ENCODE data around the gene GRIK5. TPM values are rescaled to one million over a fixed set of nuclear protein-coding genes. Genes with fewer than 3 reads are reported as not detected.

GRIK5 gene
- total and polyA plus RNA-seq, 4 donors: 0.09 to 0.42 (median 0.17) TPM; not detected in 1

DNA sequence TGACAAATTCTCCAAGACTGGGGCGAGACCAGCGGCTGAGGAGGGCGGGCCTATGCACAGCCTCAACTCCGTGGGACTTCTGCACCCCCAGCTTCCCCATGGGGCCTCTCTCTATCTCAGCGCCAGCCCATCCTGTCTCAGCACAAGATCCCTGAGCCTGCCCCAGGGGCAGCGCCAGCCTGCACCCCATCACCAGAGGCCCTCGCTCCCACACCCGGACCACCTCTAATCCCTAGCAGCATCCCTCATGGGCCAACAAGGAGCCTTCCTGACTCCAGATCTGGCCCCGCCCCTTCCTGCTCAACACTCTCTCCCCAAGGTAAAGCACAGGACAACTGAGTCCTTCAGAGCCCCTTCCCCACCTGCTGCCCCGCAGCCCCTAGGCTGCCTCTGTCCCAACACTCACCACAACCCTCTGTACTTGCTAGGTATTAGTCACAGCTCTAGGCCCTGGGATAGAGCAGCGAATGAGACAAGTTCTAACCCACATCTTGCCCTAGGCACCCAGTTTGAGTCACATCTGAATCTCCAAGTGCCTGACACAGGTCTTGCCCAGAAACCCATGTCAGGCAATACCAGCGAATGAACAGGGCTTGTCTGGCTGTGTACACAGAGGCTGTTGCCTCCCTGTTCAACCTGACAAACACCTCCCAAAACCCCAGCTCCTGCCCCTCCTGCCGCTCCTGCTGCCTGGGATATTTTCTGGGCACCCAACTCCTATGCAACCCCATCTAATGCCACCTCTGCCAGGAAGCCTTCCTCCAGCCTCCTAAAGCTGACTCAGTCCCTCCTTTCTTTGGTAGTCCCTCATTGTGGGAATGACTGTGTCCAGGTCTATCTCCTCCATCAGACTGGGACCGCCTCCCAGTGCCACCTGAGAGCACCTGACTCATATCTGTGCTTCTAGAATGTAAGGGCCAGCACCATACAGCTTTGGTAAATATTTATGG, 18.6 kb downstream of the GRIK5 start (continued):
- TF ChIP-seq, protein P1, sequence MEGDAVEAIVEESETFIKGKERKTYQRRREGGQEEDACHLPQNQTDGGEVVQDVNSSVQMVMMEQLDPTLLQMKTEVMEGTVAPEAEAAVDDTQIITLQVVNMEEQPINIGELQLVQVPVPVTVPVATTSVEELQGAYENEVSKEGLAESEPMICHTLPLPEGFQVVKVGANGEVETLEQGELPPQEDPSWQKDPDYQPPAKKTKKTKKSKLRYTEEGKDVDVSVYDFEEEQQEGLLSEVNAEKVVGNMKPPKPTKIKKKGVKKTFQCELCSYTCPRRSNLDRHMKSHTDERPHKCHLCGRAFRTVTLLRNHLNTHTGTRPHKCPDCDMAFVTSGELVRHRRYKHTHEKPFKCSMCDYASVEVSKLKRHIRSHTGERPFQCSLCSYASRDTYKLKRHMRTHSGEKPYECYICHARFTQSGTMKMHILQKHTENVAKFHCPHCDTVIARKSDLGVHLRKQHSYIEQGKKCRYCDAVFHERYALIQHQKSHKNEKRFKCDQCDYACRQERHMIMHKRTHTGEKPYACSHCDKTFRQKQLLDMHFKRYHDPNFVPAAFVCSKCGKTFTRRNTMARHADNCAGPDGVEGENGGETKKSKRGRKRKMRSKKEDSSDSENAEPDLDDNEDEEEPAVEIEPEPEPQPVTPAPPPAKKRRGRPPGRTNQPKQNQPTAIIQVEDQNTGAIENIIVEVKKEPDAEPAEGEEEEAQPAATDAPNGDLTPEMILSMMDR (IDR thresholded peaks at IDR 0.05; ENCODE audit: low read depth, low read length, missing input control): no peak
- TF ChIP-seq TAF1 (conservative IDR thresholded peaks at IDR 0.05): no peak
- no peak for TF ChIP-seq SP1 (IDR thresholded peaks at IDR 0.05)
- no peak for TF ChIP-seq HNF4G (IDR thresholded peaks at IDR 0.05)
- TF ChIP-seq YY1 (IDR thresholded peaks at IDR 0.05): no peak
- TF ChIP-seq, protein P2, sequence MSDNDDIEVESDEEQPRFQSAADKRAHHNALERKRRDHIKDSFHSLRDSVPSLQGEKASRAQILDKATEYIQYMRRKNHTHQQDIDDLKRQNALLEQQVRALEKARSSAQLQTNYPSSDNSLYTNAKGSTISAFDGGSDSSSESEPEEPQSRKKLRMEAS (IDR thresholded peaks at IDR 0.05): no peak

DNA sequence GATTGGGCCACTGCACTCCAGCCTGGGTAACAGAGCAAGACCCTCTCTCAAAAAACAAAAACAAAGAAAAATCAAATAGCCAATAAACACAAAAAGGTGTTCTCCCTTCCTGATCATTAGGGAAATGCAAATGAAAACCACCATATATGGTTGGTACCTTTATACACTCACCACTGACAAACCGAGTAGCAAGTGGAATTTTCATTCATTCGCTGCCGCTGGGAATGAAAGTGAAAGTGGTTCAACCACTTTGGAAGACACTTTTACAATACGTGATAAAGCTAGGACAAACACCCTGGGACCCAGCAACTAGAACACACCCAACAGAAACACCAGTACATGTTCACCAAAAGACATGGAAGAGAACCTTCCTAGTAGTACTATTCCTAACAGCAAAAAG, 21.0 kb downstream of the GRIK5 start:
- Histone ChIP-seq H3K4me3 (ENCODE audit: low read depth in 1 of 3, low read length in 3 of 3) (peak overlapping the region; percentile 18 to 31 (median 28)), H3K27ac (ENCODE audit: low read depth in 1 of 2, low read length in 2 of 2) (no peak overlapping the region), H3K27me3 (ENCODE audit: control insufficient read depth in 4 of 4, insufficient read depth in 4 of 4, low read length in 3 of 4) (no peaks in the 10 kb centered on the region), H3K4me1 (ENCODE audit: control insufficient read depth in 4 of 4, insufficient read depth in 4 of 4, low read length in 3 of 4) (peaks cover 0 to 7% (median 2%) of the 10 kb centered on the region in 4 donors), H3K9me3 (ENCODE audit: control insufficient read depth in 4 of 4, low read length in 3 of 4) (no peaks in the 10 kb centered on the region), H3K9ac (ENCODE audit: low read depth in 1 of 2, low read length in 2 of 2) (no peak overlapping the region), H3K36me3 (ENCODE audit: control insufficient read depth in 4 of 4, insufficient read depth in 3 of 4, low read depth in 1 of 4, low read length in 3 of 4) (no peaks in the 10 kb centered on the region)
- no peak for TF ChIP-seq FOXA2 (IDR thresholded peaks at IDR 0.05)
- no peak for TF ChIP-seq GABPA (IDR thresholded peaks at IDR 0.05 in 1 of 2, conservative IDR thresholded peaks at IDR 0.05 in 1 of 2)
- no peak for TF ChIP-seq RXRA (IDR thresholded peaks at IDR 0.05)
- TF ChIP-seq, protein P3, sequence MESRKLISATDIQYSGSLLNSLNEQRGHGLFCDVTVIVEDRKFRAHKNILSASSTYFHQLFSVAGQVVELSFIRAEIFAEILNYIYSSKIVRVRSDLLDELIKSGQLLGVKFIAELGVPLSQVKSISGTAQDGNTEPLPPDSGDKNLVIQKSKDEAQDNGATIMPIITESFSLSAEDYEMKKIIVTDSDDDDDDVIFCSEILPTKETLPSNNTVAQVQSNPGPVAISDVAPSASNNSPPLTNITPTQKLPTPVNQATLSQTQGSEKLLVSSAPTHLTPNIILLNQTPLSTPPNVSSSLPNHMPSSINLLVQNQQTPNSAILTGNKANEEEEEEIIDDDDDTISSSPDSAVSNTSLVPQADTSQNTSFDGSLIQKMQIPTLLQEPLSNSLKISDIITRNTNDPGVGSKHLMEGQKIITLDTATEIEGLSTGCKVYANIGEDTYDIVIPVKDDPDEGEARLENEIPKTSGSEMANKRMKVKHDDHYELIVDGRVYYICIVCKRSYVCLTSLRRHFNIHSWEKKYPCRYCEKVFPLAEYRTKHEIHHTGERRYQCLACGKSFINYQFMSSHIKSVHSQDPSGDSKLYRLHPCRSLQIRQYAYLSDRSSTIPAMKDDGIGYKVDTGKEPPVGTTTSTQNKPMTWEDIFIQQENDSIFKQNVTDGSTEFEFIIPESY (IDR thresholded peaks at IDR 0.05): no peak
- no peak for TF ChIP-seq HNF4G (IDR thresholded peaks at IDR 0.05)
- TF ChIP-seq SP1 (IDR thresholded peaks at IDR 0.05): no peak
- no peak for TF ChIP-seq HNF4A (conservative IDR thresholded peaks at IDR 0.05)
- no peak for DNase-seq (ENCODE audit: low spot score)
- WGBS: 36% methylated on average over 4 of the region's 4 CpGs

DNA sequence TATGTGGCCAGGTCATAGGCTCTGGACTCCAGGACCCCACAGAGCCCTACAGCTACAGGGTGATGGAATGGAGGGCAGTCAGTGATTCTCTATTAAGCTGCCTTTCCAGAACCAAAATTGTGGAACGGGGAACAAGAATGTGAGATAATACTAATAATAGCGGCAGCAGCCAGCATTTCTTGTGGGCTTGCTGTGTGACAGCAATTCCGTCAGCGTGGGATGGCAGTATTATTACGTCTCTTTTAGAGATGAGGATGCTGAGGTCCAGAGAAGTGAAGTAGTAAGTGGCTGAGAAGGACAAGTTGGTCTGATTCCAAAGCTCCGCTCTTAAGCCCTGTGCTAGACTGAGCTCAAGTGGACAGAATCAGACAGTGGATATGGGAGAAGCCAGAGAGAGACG, 24.4 kb downstream of the GRIK5 start:
- Histone ChIP-seq H3K9me3 (ENCODE audit: control insufficient read depth in 4 of 4, low read length in 3 of 4) (no peaks in the 10 kb centered on the region), H3K4me3 (ENCODE audit: low read depth in 1 of 3, low read length in 3 of 3) (no peak overlapping the region), H3K4me1 (ENCODE audit: control insufficient read depth in 4 of 4, insufficient read depth in 4 of 4, low read length in 3 of 4) (peaks cover 0 to 7% (median 2%) of the 10 kb centered on the region in 4 donors), H3K36me3 (ENCODE audit: control insufficient read depth in 4 of 4, insufficient read depth in 3 of 4, low read depth in 1 of 4, low read length in 3 of 4) (no peaks in the 10 kb centered on the region), H3K27ac (ENCODE audit: low read depth in 1 of 2, low read length in 2 of 2) (no peak overlapping the region), H3K27me3 (ENCODE audit: control insufficient read depth in 4 of 4, insufficient read depth in 4 of 4, low read length in 3 of 4) (no peaks in the 10 kb centered on the region), H3K9ac (ENCODE audit: low read depth in 1 of 2, low read length in 2 of 2) (no peak overlapping the region)
- no peak for DNase-seq (ENCODE audit: low spot score)
- 79% methylated on average over 7 of the region's 7 CpGs for WGBS
- TF ChIP-seq, protein P4, sequence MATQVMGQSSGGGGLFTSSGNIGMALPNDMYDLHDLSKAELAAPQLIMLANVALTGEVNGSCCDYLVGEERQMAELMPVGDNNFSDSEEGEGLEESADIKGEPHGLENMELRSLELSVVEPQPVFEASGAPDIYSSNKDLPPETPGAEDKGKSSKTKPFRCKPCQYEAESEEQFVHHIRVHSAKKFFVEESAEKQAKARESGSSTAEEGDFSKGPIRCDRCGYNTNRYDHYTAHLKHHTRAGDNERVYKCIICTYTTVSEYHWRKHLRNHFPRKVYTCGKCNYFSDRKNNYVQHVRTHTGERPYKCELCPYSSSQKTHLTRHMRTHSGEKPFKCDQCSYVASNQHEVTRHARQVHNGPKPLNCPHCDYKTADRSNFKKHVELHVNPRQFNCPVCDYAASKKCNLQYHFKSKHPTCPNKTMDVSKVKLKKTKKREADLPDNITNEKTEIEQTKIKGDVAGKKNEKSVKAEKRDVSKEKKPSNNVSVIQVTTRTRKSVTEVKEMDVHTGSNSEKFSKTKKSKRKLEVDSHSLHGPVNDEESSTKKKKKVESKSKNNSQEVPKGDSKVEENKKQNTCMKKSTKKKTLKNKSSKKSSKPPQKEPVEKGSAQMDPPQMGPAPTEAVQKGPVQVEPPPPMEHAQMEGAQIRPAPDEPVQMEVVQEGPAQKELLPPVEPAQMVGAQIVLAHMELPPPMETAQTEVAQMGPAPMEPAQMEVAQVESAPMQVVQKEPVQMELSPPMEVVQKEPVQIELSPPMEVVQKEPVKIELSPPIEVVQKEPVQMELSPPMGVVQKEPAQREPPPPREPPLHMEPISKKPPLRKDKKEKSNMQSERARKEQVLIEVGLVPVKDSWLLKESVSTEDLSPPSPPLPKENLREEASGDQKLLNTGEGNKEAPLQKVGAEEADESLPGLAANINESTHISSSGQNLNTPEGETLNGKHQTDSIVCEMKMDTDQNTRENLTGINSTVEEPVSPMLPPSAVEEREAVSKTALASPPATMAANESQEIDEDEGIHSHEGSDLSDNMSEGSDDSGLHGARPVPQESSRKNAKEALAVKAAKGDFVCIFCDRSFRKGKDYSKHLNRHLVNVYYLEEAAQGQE (IDR thresholded peaks at IDR 0.05): no peak
- no peak for TF ChIP-seq TAF1 (conservative IDR thresholded peaks at IDR 0.05)
- TF ChIP-seq SP1 (IDR thresholded peaks at IDR 0.05): no peak
- TF ChIP-seq JUND (IDR thresholded peaks at IDR 0.05): no peak
- no peak for TF ChIP-seq HNF4G (IDR thresholded peaks at IDR 0.05)
- TF ChIP-seq, protein P3 (IDR thresholded peaks at IDR 0.05): no peak
- TF ChIP-seq, protein P1 (IDR thresholded peaks at IDR 0.05; ENCODE audit: low read depth, low read length, missing input control): no peak
- no peak for TF ChIP-seq YY1 (IDR thresholded peaks at IDR 0.05)
- TF ChIP-seq, protein P2 (IDR thresholded peaks at IDR 0.05): no peak
- TF ChIP-seq FOXA2 (IDR thresholded peaks at IDR 0.05): no peak
- TF ChIP-seq, protein P5, sequence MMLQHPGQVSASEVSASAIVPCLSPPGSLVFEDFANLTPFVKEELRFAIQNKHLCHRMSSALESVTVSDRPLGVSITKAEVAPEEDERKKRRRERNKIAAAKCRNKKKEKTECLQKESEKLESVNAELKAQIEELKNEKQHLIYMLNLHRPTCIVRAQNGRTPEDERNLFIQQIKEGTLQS (IDR thresholded peaks at IDR 0.05): no peak

Measured in liver (tissue), 9 donors.